ENCODE results near the gene ENAH.

DNA sequence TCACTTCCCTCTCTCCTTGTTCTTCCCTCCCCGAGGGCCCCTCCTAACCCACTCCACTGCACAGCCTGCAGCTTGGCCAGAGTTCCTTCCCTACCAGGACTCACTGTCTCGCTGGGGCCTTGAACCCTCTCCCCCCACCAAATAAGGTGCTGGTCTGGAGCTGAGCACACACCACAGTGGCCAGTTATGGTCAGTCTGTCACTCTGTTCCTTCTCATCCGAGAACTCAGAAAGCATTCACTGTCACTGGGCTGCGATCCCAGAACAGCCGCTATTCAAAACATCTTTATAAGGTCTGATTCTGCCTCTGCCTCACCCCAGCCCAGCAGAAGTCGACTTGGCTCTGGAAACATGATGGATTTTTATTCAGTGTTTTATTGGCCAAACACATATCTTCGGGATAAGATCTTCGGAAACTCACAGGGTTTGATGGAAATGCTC is 205.3 kb downstream of the ENAH start:
- TF ChIP-seq TEAD4 (IDR thresholded peaks at IDR 0.05) (no peak), EP300 (IDR thresholded peaks at IDR 0.05; ENCODE audit: borderline replicate concordance) (no peak), CEBPB (IDR thresholded peaks at IDR 0.05) (no peak)

Measured in Ishikawa (cell line).